Fibroblast of the conjunctiva (primary cell): ENCODE measurements around the gene CCN6.

Experiments used
- DNase-seq: peaks from one replicate; pipeline ENCODE4 v3.0.0-alpha.2; 2010; ENCODE audit warnings: low read depth

The CCN6 gene

GRCh38 chr6:112117554-112117953 is 63.6 kb downstream of the CCN6 start:
- DNase-seq: no peak

- DNase-seq: no peak
These were observed 64.1 kb downstream of the CCN6 start for GRCh38 chr6:112118034-112118433.
